Ishikawa (cell line): ENCODE measurements around the gene ARMC8.

Source experiments
- CEBPB ChIP-seq: IDR thresholded peaks from 2 replicates; pipeline ENCODE4 v1.6.1; 2012
- CREB1 ChIP-seq: IDR thresholded peaks from 2 replicates; pipeline ENCODE4 v1.6.1; 2012; ENCODE audit warnings: low read depth
- EGR1 ChIP-seq: IDR thresholded peaks from 2 replicates; pipeline ENCODE4 v1.6.1; 2012
- EP300 ChIP-seq: IDR thresholded peaks from 2 replicates; pipeline ENCODE4 v1.6.1; 2012; ENCODE audit warnings: borderline replicate concordance
- FOXM1 ChIP-seq: IDR thresholded peaks from 2 replicates; pipeline ENCODE4 v1.6.1; 2012; ENCODE audit warnings: low read depth, borderline replicate concordance
- MAX ChIP-seq: IDR thresholded peaks from 2 replicates; pipeline ENCODE4 v1.6.1; 2012
- NFIC ChIP-seq: IDR thresholded peaks from 2 replicates; pipeline ENCODE4 v1.6.1; 2012
- RAD21 ChIP-seq: IDR thresholded peaks from 2 replicates; pipeline ENCODE4 v1.6.1; 2012; ENCODE audit warnings: low read depth
- REST ChIP-seq: IDR thresholded peaks from 2 replicates; pipeline ENCODE4 v1.6.1; 2012; ENCODE audit warnings: low read depth, mild to moderate bottlenecking
- TAF1 ChIP-seq: IDR thresholded peaks from 2 replicates; pipeline ENCODE4 v1.6.1; 2012; ENCODE audit warnings: low read depth, mild to moderate bottlenecking
- USF1 ChIP-seq: IDR thresholded peaks from 2 replicates; pipeline ENCODE4 v1.6.1; 2012
- YY1 ChIP-seq: IDR thresholded peaks from 2 replicates; pipeline ENCODE4 v1.6.1; 2012; ENCODE audit warnings: low read depth

GRCh38 chr3:138334608-138335007 is 147.5 kb downstream of the ARMC8 start:
- TF ChIP-seq USF1 (no peak), REST (no peak), CREB1 (no peak), RAD21 (no peak), TAF1 (no peak), YY1 (no peak), NFIC (no peak), MAX (no peak), EP300 (no peak), CEBPB (no peak), FOXM1 (no peak), EGR1 (no peak)
